ENCODE data around the gene MPST.

MPST gene

GRCh38 chr22:37014835-37015586, 4.5 kb upstream of the MPST start:
- no peak for DNase-seq (ENCODE audit: low spot score)

GRCh38 chr22:37015587-37015878, 4.0 kb upstream of the MPST start:
- TF ChIP-seq CTCF (IDR thresholded peaks at IDR 0.05; ENCODE audit: borderline replicate concordance, control extremely low read depth, extremely low read depth, insufficient read depth, missing control alignments), result no peak
- in situ Hi-C loops (cut with MboI; ENCODE audit: low sequenced_read_pairs, unreplicated experiment), result no loop called here
- no peak for DNase-seq (ENCODE audit: low spot score)

More at GRCh38 chr22:37014835-37015586, 4.5 kb upstream of the MPST start:
- in situ Hi-C loops (cut with MboI; ENCODE audit: low sequenced_read_pairs, unreplicated experiment), result no loop called here
- TF ChIP-seq CTCF (IDR thresholded peaks at IDR 0.05; ENCODE audit: borderline replicate concordance, control extremely low read depth, extremely low read depth, insufficient read depth, missing control alignments), result no peak

GRCh38 chr22:37016134-37016910, 3.2 kb upstream of the MPST start:
- in situ Hi-C loops (cut with MboI; ENCODE audit: low sequenced_read_pairs, unreplicated experiment), result no loop called here
- TF ChIP-seq CTCF (IDR thresholded peaks at IDR 0.05; ENCODE audit: borderline replicate concordance, control extremely low read depth, extremely low read depth, insufficient read depth, missing control alignments), result no peak
- no peak for DNase-seq (ENCODE audit: low spot score)

GRCh38 chr22:37017356-37017755, 2.2 kb upstream of the MPST start:
- in situ Hi-C loops (cut with MboI; ENCODE audit: low sequenced_read_pairs, unreplicated experiment), result no loop called here
- DNase-seq (ENCODE audit: low spot score), result no peak
- no peak for TF ChIP-seq CTCF (IDR thresholded peaks at IDR 0.05; ENCODE audit: borderline replicate concordance, control extremely low read depth, extremely low read depth, insufficient read depth, missing control alignments)

GRCh38 chr22:37018086-37018814, 1.3 kb upstream of the MPST start:
- no peak for DNase-seq (ENCODE audit: low spot score)
- no peak for TF ChIP-seq CTCF (IDR thresholded peaks at IDR 0.05; ENCODE audit: borderline replicate concordance, control extremely low read depth, extremely low read depth, insufficient read depth, missing control alignments)
- in situ Hi-C loops (cut with MboI; ENCODE audit: low sequenced_read_pairs, unreplicated experiment), result no loop called here

GRCh38 chr22:37018815-37019308, 680 bp upstream of the MPST start:
- in situ Hi-C loops (cut with MboI; ENCODE audit: low sequenced_read_pairs, unreplicated experiment), result no loop called here
- TF ChIP-seq CTCF (IDR thresholded peaks at IDR 0.05; ENCODE audit: borderline replicate concordance, control extremely low read depth, extremely low read depth, insufficient read depth, missing control alignments), result no peak
- no peak for DNase-seq (ENCODE audit: low spot score)
